ENCODE results near the gene FRY.

The FRY gene

DNA sequence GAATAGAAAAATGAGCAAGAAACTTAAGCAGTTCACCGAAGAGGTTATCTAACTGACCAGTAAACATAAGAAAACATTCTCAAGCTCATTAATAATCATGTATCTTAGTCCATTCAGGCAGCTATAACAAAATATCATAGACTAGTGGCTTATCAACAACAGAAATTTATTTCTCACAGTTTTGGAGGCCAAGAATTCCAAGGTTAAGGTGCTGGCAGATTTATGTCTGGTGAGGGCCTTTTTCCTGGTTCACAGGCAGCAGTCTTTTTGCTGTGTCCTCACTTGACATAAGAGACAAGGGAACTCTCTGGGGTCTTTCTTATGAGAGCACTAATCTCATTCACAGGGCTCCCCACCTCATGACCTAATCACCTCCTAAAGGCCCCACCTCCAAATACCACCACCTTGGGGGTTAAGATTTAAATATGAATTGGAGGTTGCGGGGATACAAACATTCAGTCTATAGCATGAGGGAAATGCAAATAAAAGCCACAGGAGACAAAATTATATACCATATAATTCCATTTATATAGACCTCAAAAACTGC, 160.0 kb downstream of the FRY start:
- WGBS, 2 experiments (ENCODE audit: insufficient coverage in 2 of 2), result 86% methylated on average over 1 of the region's 2 CpGs; no CpG with 5 or more reads in 1 of the 2 experiments
- Histone ChIP-seq H3K4me3 (ENCODE audit: extremely low read depth, insufficient read depth, low read length, poor library complexity, severe bottlenecking) (no peak overlapping the region), H3K9me3 (ENCODE audit: control insufficient read depth, low read length) (no peaks in the 10 kb centered on the region), H3K27ac (ENCODE audit: low read depth, low read length, severe bottlenecking) (no peak overlapping the region), H3K4me1 (ENCODE audit: control insufficient read depth, insufficient read depth, low read length, poor library complexity, severe bottlenecking) (no peaks in the 10 kb centered on the region), H3K36me3 (ENCODE audit: control insufficient read depth, insufficient read depth, low read length) (no peaks in the 10 kb centered on the region)

DNA sequence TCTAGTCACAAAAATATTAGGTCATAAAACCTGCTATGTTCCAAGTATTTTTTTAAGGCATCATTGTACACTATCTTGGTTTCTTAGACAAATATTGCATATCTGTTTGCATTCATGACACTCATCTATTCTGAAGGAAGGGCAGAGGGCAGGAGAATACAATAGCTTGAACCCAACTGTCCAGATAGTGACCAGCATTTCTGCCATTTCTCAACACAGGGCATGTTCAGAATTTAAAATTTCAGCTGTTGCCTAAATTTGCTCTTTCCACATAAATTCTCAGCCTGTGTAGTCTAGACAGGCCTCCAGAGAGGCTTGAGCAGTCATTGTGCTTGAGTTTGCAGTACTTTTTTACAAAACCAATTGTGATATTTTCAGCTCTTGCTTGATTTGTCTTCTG, 164.1 kb downstream of the FRY start:
- H3K36me3 ChIP-seq (ENCODE audit: control insufficient read depth, insufficient read depth, low read length), result no peaks in the 10 kb centered on the region
- no peak overlapping the region for H3K27ac ChIP-seq (ENCODE audit: low read depth, low read length, severe bottlenecking)
- no peaks in the 10 kb centered on the region for H3K9me3 ChIP-seq (ENCODE audit: control insufficient read depth, low read length)

DNA sequence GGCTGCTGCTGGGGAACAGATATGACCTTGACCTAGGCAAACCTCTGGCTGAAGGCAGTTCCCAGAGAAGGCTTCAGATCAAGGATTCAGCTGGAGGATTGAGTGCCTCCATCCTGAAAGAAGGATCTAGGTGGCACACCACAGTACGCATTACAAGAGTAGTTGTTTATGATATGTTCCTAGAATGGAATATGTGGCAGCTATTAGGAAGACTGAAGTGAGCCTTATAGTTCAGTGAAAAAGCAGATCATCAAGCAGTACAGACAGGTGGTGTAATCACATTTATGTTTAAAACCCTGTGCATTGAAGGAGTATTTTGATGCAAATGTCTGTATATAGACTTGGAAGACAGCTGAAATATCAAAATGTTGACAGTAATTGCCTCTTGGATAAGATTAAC, 167.6 kb downstream of the FRY start:
- Histone ChIP-seq H3K27ac (ENCODE audit: low read depth, low read length, severe bottlenecking) (no peak overlapping the region), H3K9me3 (ENCODE audit: control insufficient read depth, low read length) (no peaks in the 10 kb centered on the region), H3K4me1 (ENCODE audit: control insufficient read depth, insufficient read depth, low read length, poor library complexity, severe bottlenecking) (no peaks in the 10 kb centered on the region), H3K4me3 (ENCODE audit: extremely low read depth, insufficient read depth, low read length, poor library complexity, severe bottlenecking) (no peak overlapping the region), H3K36me3 (ENCODE audit: control insufficient read depth, insufficient read depth, low read length) (no peaks in the 10 kb centered on the region)
- WGBS, 2 experiments (ENCODE audit: insufficient coverage in 2 of 2), result 100% methylated on average over 1 of the region's 1 CpG

More for the DNA sequence above, 164.1 kb downstream of the FRY start:
- H3K4me3 ChIP-seq (ENCODE audit: extremely low read depth, insufficient read depth, low read length, poor library complexity, severe bottlenecking), result no peak overlapping the region
- H3K4me1 ChIP-seq (ENCODE audit: control insufficient read depth, insufficient read depth, low read length, poor library complexity, severe bottlenecking), result no peaks in the 10 kb centered on the region

DNA sequence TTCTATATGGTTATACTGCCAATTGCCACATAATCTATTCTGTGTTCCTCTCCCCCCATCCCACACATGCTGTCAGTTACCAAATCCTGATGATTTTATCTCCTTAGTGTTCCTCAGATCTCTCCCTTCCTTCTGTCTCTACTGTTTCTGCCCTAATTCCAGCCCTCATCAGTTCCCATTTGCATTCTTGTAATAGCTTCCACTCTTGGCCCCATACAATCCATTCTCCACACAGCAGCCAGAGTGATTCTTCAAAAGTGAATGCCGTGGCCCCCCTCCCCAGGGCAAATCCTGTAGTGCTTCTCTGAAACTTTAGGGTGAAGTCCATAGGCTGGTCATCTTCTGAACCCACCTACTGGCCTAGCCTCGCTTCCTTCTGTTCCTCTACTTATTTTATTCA, 169.2 kb downstream of the FRY start:
- 92 to 100% methylated on average over 2 of the region's 2 CpGs for WGBS, 2 experiments (ENCODE audit: insufficient coverage in 2 of 2)
- Histone ChIP-seq H3K4me3 (ENCODE audit: extremely low read depth, insufficient read depth, low read length, poor library complexity, severe bottlenecking) (no peak overlapping the region), H3K27ac (ENCODE audit: low read depth, low read length, severe bottlenecking) (no peak overlapping the region), H3K36me3 (ENCODE audit: control insufficient read depth, insufficient read depth, low read length) (no peaks in the 10 kb centered on the region), H3K4me1 (ENCODE audit: control insufficient read depth, insufficient read depth, low read length, poor library complexity, severe bottlenecking) (no peaks in the 10 kb centered on the region), H3K9me3 (ENCODE audit: control insufficient read depth, low read length) (no peaks in the 10 kb centered on the region)

DNA sequence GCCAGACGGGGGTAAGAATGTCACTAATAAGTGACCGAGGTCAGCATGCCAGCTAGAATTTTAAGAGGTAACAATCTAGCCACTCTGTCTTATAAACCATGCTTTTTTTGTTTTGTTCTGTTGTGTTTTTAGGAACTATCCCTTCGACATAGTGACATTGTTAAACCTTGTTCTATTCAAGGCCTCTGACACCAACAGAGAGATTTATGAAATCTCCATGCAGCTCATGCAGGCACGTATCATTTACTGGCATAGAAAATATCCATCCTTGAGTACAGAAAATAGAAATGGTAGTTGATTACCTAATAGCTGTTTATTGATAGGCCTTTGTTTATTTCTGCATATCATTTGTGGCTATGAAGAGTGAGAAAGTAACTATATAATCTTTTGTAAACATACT, 170.2 kb downstream of the FRY start:
- H3K27ac ChIP-seq (ENCODE audit: low read depth, low read length, severe bottlenecking), result no peak overlapping the region
- no peaks in the 10 kb centered on the region for H3K9me3 ChIP-seq (ENCODE audit: control insufficient read depth, low read length)
- H3K4me1 ChIP-seq (ENCODE audit: control insufficient read depth, insufficient read depth, low read length, poor library complexity, severe bottlenecking), result no peaks in the 10 kb centered on the region
- H3K4me3 ChIP-seq (ENCODE audit: extremely low read depth, insufficient read depth, low read length, poor library complexity, severe bottlenecking), result no peak overlapping the region
- WGBS, 2 experiments (ENCODE audit: insufficient coverage in 2 of 2), result 100% methylated on average over 2 of the region's 4 CpGs; no CpG with 5 or more reads in 1 of the 2 experiments
- no peaks in the 10 kb centered on the region for H3K36me3 ChIP-seq (ENCODE audit: control insufficient read depth, insufficient read depth, low read length)

DNA sequence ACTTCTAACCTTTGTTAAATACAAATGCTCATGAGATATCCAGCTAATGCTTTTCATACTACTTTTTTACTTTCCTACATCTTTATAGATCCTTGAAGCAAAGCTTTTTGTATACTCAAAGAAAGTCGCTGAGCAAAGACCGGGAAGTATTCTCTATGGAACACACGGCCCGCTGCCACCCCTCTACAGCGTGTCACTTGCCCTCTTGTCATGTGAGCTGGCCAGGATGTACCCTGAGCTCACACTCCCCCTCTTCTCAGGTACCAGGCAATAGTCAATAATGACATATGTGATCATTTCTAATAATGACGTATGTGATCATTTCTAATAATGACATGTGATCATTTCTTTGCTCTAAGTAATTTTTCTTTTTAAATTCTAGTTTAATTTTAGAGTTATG, 170.7 kb downstream of the FRY start:
- Histone ChIP-seq H3K4me3 (ENCODE audit: extremely low read depth, insufficient read depth, low read length, poor library complexity, severe bottlenecking) (no peak overlapping the region), H3K9me3 (ENCODE audit: control insufficient read depth, low read length) (no peaks in the 10 kb centered on the region), H3K36me3 (ENCODE audit: control insufficient read depth, insufficient read depth, low read length) (no peaks in the 10 kb centered on the region), H3K27ac (ENCODE audit: low read depth, low read length, severe bottlenecking) (no peak overlapping the region), H3K4me1 (ENCODE audit: control insufficient read depth, insufficient read depth, low read length, poor library complexity, severe bottlenecking) (no peaks in the 10 kb centered on the region)
- WGBS, 2 experiments (ENCODE audit: insufficient coverage in 2 of 2), result 90 to 100% methylated on average over 2 to 4 of the region's 6 CpGs

DNA sequence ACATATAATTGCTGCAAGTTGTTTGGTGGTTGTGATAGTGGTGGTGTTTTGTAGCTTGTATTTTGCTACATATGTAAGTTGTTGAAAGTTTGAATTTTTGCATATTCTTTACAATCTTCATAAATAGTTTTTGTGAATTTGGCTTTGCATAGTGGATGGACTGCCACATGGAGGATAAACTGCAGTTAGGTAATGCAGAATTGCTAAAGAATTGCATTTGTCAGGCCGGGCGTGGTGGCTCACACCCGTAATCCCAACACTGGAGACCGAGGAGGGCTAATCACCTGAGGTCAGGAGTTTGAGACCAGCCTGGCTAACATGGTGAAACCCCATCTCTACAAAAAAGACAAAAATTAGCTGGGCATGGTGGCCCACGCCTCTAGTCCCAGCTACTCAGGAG, 171.6 kb downstream of the FRY start:
- Histone ChIP-seq H3K9me3 (ENCODE audit: control insufficient read depth, low read length) (no peaks in the 10 kb centered on the region), H3K4me1 (ENCODE audit: control insufficient read depth, insufficient read depth, low read length, poor library complexity, severe bottlenecking) (no peaks in the 10 kb centered on the region), H3K4me3 (ENCODE audit: extremely low read depth, insufficient read depth, low read length, poor library complexity, severe bottlenecking) (no peak overlapping the region), H3K27ac (ENCODE audit: low read depth, low read length, severe bottlenecking) (no peak overlapping the region), H3K36me3 (ENCODE audit: control insufficient read depth, insufficient read depth, low read length) (no peaks in the 10 kb centered on the region)
- WGBS, 2 experiments (ENCODE audit: insufficient coverage in 2 of 2), result 96 to 100% methylated on average over 5 of the region's 5 CpGs

DNA sequence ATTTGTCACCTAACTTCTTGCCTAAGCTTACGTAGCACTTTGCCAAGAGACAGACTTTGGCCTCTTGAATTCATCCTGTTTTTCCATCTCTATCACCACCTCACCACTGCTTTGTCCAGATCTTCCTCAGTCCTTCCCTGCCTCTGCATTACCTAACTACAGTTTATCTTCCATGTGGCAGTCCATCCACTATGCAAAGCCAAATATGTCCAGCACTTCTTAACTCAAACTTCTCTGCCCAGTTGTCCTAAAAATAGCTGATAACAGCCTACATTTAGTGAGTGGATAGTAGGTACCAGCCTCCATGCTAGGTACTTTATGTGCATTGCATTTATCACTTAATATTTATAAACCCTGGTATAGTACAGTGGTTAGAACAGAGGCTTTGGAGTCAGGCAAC, 172.2 kb downstream of the FRY start:
- no peak overlapping the region for H3K27ac ChIP-seq (ENCODE audit: low read depth, low read length, severe bottlenecking)
- no peaks in the 10 kb centered on the region for H3K36me3 ChIP-seq (ENCODE audit: control insufficient read depth, insufficient read depth, low read length)
- H3K4me1 ChIP-seq (ENCODE audit: control insufficient read depth, insufficient read depth, low read length, poor library complexity, severe bottlenecking), result no peaks in the 10 kb centered on the region
- WGBS, 2 experiments (ENCODE audit: insufficient coverage in 2 of 2), result 86 to 100% methylated on average over 1 of the region's 1 CpG
- no peaks in the 10 kb centered on the region for H3K9me3 ChIP-seq (ENCODE audit: control insufficient read depth, low read length)
- H3K4me3 ChIP-seq (ENCODE audit: extremely low read depth, insufficient read depth, low read length, poor library complexity, severe bottlenecking), result no peak overlapping the region

DNA sequence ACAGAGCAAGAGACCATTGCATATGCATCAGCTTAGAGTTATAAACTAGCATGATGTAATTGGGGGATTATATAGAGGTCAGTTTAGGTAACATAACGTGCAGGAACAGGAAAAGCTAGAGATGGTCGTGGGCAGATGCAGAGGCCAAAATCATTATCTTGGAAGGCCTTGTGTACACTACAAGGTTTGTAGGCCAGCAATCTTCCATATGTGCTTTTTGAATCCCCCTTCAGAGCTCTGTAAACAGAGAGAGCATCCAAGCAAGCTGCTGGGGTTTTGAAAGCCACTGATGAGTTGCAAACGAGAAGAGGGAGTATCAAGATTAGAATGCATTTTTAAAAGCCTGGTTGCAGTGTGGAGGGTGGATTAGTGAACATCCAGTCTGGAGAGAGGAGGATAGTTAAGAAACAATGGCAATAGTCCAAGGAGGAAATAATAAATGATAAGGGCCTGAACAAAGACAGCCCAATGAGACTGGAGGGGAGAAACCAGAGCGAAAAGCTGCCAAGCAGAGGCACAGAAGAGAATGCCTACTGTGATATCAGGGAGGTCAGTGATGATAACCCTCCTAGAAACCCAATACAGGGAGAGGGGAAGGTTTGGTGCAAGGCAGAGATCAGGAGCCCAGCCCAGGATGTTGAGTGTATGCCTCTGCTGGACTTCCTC, 174.0 kb downstream of the FRY start:
- Histone ChIP-seq H3K4me3 (ENCODE audit: extremely low read depth, insufficient read depth, low read length, poor library complexity, severe bottlenecking) (no peak overlapping the region), H3K9me3 (ENCODE audit: control insufficient read depth, low read length) (no peaks in the 10 kb centered on the region), H3K4me1 (ENCODE audit: control insufficient read depth, insufficient read depth, low read length, poor library complexity, severe bottlenecking) (peaks cover 10% of the 10 kb centered on the region), H3K36me3 (ENCODE audit: control insufficient read depth, insufficient read depth, low read length) (no peaks in the 10 kb centered on the region), H3K27ac (ENCODE audit: low read depth, low read length, severe bottlenecking) (peak overlapping the region; percentile 11)
- 82 to 89% methylated on average over 3 to 4 of the region's 4 CpGs for WGBS, 2 experiments (ENCODE audit: insufficient coverage in 2 of 2)

DNA sequence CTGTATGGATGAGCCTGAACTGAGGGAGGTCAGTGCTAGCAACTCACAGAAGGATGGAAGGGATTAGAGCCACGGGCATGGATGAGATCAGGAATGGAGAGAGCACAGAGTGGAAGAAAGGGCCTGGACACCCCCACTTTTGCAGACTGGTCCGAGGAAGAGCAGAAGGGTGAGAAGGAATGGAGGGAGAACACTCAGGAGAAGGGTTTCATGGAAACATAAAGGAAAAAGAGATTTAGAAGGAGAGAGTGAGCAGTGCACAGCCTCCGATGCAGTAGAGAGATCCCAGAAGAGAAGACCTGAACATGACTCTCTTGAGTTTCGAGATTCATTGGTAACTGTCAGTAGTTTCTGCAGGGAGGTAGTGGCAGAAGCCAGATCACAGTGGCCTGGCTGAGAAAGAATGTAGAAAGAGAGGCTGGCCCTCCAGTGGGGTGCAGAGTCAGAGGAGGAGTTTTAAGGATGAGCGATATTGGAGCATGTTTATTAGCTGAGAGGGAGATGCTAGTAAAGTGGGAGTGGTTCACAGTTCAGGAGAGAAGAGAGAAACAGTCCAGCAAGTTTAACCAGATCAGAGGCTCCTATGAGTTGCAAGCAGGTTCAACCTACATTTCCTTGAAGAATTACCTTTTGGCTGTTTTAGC, 174.6 kb downstream of the FRY start:
- H3K36me3 ChIP-seq (ENCODE audit: control insufficient read depth, insufficient read depth, low read length), result no peaks in the 10 kb centered on the region
- no peaks in the 10 kb centered on the region for H3K9me3 ChIP-seq (ENCODE audit: control insufficient read depth, low read length)
- H3K27ac ChIP-seq (ENCODE audit: low read depth, low read length, severe bottlenecking), result no peak overlapping the region
- peaks cover 10% of the 10 kb centered on the region for H3K4me1 ChIP-seq (ENCODE audit: control insufficient read depth, insufficient read depth, low read length, poor library complexity, severe bottlenecking)
- WGBS, 2 experiments (ENCODE audit: insufficient coverage in 2 of 2), result 86 to 89% methylated on average over 5 of the region's 5 CpGs
- no peak overlapping the region for H3K4me3 ChIP-seq (ENCODE audit: extremely low read depth, insufficient read depth, low read length, poor library complexity, severe bottlenecking)

DNA sequence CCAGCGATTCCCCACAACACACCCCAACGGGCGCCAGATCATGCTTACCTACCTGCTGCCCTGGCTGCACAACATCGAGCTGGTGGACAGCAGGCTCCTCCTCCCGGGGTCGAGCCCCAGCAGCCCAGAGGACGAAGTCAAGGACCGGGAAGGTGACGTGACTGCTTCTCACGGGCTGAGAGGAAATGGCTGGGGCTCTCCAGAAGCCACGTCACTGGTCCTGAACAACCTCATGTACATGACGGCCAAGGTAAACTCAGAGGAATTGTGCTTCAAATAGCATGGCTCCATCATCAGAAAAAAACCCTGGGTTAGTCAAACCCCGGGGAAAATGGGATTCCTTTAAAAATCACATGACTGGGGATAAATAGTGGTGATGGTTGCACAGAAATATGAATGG, 177.3 kb downstream of the FRY start:
- WGBS, 2 experiments (ENCODE audit: insufficient coverage in 2 of 2), result 97 to 100% methylated on average over 3 to 13 of the region's 13 CpGs
- Histone ChIP-seq H3K9me3 (ENCODE audit: control insufficient read depth, low read length) (no peaks in the 10 kb centered on the region), H3K27ac (ENCODE audit: low read depth, low read length, severe bottlenecking) (no peak overlapping the region), H3K4me1 (ENCODE audit: control insufficient read depth, insufficient read depth, low read length, poor library complexity, severe bottlenecking) (peaks cover 21% of the 10 kb centered on the region), H3K36me3 (ENCODE audit: control insufficient read depth, insufficient read depth, low read length) (no peaks in the 10 kb centered on the region), H3K4me3 (ENCODE audit: extremely low read depth, insufficient read depth, low read length, poor library complexity, severe bottlenecking) (no peak overlapping the region)
